Measurements from ENCODE around the gene ATP1B1.

The ATP1B1 gene

DNA sequence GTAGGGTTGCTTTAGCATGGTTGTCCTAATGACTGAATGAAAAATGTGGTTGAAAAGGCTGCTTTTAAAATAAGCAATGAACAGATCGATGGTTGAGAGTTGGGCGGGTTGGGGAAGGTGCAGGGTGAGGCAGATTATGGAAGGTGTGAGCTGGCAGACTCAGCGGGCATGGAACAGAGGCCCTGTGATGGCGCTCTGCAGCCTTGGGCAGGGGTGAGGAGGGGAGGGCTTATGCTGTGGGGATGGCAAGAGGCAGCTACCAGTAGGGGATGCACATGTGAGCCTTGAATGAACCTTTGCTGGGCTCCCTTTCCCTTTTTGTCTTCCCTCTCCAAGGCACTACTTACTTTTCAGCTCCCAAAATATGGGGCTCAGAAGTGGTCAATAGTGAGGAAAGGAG is 30.9 kb downstream of the ATP1B1 start:
- Histone ChIP-seq H3K4me3 (ENCODE audit: low read depth in 1 of 2, low read length in 1 of 2) (no peak overlapping the region), H3K4me1 (ENCODE audit: control insufficient read depth in 1 of 2, insufficient read depth in 1 of 2, low read depth in 1 of 2, low read length in 1 of 2) (no peaks in the 10 kb centered on the region), H3K27ac (no peak overlapping the region), H3K9me3 (no peaks in the 10 kb centered on the region), H3K36me3 (no peaks in the 10 kb centered on the region), H3K27me3 (no peaks in the 10 kb centered on the region)
- TF ChIP-seq, protein P1, sequence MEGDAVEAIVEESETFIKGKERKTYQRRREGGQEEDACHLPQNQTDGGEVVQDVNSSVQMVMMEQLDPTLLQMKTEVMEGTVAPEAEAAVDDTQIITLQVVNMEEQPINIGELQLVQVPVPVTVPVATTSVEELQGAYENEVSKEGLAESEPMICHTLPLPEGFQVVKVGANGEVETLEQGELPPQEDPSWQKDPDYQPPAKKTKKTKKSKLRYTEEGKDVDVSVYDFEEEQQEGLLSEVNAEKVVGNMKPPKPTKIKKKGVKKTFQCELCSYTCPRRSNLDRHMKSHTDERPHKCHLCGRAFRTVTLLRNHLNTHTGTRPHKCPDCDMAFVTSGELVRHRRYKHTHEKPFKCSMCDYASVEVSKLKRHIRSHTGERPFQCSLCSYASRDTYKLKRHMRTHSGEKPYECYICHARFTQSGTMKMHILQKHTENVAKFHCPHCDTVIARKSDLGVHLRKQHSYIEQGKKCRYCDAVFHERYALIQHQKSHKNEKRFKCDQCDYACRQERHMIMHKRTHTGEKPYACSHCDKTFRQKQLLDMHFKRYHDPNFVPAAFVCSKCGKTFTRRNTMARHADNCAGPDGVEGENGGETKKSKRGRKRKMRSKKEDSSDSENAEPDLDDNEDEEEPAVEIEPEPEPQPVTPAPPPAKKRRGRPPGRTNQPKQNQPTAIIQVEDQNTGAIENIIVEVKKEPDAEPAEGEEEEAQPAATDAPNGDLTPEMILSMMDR (IDR thresholded peaks at IDR 0.05) = no peak

DNA sequence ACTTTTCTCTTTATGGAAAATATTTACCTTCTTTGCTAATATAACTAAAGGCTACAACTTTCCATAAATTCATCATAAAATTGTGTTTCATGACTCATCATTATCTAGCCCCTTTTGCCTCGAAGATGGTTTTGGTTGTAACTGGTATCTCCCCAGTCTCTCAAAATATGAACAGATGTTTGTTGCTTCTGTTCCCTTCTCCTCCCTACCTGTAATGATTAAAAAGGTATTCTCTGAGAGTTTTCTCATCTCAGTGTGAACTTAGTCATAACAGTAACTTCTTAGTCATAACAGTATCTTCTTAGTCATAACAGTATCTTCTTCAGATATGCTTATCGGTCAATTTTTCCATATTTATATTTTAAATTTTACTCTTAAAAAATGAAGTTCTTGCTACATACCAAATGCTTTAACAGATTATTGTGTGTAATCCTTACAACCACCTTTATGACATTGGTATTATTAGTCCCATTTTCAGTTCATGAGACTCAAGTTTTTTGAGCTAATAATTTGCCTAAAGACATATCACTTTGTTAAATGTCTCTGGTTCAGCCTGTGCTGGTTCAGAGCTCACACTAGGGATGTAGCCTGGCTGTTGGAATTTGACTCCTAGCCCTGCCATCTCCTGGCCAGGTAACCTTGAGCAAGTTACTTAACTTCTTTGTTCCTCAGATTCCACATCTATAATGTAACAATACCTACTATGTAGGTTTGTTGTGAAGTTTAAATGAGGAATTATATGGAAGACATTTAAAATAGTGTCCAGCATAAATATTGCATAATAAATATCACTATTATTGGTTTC is 32.6 kb downstream of the ATP1B1 start:
- H3K27me3 ChIP-seq = no peaks in the 10 kb centered on the region
- TF ChIP-seq, protein P1 (IDR thresholded peaks at IDR 0.05) = no peak
- no peaks in the 10 kb centered on the region for H3K4me1 ChIP-seq (ENCODE audit: control insufficient read depth in 1 of 2, insufficient read depth in 1 of 2, low read depth in 1 of 2, low read length in 1 of 2)
- H3K9me3 ChIP-seq = no peaks in the 10 kb centered on the region
- no peaks in the 10 kb centered on the region for H3K36me3 ChIP-seq
- no peak overlapping the region for H3K27ac ChIP-seq
- no peak overlapping the region for H3K4me3 ChIP-seq (ENCODE audit: low read depth in 1 of 2, low read length in 1 of 2)

DNA sequence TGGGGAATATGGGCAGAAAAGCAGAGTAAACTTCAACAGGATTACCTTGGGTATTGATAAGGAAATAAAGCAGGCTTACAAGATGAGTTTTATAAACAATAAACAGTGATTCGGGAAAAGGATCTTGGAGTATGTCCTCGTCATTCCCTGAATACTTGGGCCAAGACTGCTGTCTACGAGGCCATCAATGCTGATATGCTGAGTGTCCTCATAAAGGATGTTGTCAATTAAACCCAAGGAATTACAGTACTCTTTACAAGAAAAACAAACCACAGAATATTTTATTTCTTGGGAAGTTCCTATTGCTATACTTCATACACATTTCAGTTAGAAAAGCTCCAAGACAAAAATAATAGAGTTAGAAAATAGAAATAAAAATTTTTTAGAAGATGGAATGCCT is 34.9 kb downstream of the ATP1B1 start:
- no peaks in the 10 kb centered on the region for H3K27me3 ChIP-seq
- no peak overlapping the region for H3K4me3 ChIP-seq (ENCODE audit: low read depth in 1 of 2, low read length in 1 of 2)
- TF ChIP-seq, protein P1 (IDR thresholded peaks at IDR 0.05) = no peak
- no peaks in the 10 kb centered on the region for H3K36me3 ChIP-seq
- no peaks in the 10 kb centered on the region for H3K4me1 ChIP-seq (ENCODE audit: control insufficient read depth in 1 of 2, insufficient read depth in 1 of 2, low read depth in 1 of 2, low read length in 1 of 2)
- no peak overlapping the region for H3K27ac ChIP-seq
- H3K9me3 ChIP-seq = no peaks in the 10 kb centered on the region

DNA sequence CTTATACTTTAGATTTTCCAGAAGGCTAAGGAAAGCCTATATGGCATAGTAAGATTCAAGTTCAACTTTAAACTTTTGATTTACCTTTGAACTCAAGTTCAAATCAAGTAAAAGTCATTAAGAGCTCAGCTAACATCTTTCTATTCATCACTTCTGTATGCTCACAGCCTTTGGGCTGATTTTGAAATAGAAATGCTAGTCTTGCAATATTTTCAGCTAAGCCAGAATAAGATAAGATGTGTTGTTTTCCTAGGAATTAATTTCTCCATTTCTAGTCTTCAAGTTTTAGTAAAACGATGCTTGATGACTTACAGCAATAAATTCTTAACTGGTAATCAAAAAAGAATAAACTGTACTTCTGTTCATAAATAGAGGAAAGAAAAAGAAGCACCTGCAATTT is 35.6 kb downstream of the ATP1B1 start:
- Histone ChIP-seq H3K4me1 (ENCODE audit: control insufficient read depth in 1 of 2, insufficient read depth in 1 of 2, low read depth in 1 of 2, low read length in 1 of 2) (no peaks in the 10 kb centered on the region), H3K27ac (no peak overlapping the region), H3K36me3 (no peaks in the 10 kb centered on the region), H3K9me3 (no peaks in the 10 kb centered on the region), H3K27me3 (no peaks in the 10 kb centered on the region), H3K4me3 (ENCODE audit: low read depth in 1 of 2, low read length in 1 of 2) (no peak overlapping the region)
- TF ChIP-seq, protein P1 (IDR thresholded peaks at IDR 0.05) = no peak

DNA sequence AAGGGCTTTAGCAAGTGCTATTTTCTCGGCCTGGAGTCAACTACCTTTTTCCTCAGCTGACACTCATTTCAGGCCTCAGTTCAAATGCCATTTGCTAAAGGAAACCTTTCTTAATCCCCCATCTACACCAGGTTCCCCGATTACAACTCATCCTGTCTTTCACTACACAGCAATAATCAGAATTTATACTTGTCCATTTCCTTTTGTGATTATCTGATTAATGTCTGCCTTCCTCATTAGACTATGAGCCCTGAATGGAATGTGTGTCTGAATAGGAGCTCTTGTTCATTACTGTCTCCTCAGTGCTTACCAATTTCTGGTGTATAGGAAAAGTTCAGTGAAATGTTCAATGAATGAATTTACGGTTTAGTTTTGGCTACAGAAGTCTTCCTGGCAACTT is 36.9 kb downstream of the ATP1B1 start:
- Histone ChIP-seq H3K27me3 (no peaks in the 10 kb centered on the region), H3K27ac (no peak overlapping the region), H3K4me1 (ENCODE audit: control insufficient read depth in 1 of 2, insufficient read depth in 1 of 2, low read depth in 1 of 2, low read length in 1 of 2) (no peaks in the 10 kb centered on the region), H3K36me3 (no peaks in the 10 kb centered on the region), H3K4me3 (ENCODE audit: low read depth in 1 of 2, low read length in 1 of 2) (no peak overlapping the region), H3K9me3 (no peaks in the 10 kb centered on the region)
- TF ChIP-seq, protein P1 (IDR thresholded peaks at IDR 0.05) = no peak
